ENCODE measurements around the gene LMAN2.

Gene LMAN2, protein sequence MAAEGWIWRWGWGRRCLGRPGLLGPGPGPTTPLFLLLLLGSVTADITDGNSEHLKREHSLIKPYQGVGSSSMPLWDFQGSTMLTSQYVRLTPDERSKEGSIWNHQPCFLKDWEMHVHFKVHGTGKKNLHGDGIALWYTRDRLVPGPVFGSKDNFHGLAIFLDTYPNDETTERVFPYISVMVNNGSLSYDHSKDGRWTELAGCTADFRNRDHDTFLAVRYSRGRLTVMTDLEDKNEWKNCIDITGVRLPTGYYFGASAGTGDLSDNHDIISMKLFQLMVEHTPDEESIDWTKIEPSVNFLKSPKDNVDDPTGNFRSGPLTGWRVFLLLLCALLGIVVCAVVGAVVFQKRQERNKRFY

DNA sequence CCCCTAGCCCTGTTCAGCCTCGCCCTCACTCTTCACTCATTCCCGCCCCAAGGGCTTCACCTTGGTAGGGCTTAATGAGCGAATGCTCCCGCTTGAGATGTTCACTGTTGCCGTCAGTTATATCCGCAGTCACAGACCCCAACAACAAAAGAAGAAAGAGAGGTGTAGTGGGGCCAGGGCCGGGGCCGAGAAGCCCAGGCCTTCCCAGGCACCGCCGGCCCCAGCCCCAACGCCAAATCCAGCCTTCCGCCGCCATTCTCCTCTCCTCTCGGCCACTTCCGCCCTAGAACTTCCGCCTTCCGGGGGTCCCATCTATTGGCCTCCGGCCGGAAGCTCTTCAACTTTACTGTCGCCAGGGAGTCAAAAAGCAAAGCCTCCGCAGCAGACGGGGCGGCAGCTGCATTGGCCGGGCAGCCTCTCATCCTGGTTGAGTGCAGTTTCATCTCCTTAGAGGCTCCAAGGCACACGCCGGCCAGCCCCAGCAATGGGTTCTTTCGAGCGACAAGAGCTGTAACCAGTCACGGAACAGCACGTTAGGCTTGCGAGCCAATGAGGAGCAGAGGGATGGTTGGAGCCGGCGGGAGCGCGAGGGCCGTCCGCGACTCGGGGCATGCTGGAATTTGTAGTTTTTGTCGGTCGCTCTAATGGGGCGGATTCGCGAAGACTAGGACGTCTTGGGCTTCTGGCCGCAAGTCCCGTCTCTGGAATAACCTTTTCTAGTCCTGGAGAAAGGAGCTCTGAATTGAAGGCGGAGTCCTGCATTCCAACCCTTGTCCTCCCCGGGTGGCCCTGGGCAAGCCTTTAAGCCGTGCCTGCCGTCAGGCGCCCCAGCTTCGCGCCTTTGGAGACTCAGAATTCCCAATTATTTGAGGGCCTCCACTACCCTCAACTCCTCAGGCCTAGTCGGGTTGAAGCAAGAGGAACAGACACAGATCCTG, at the start of gene LMAN2:
TSS of gene LMAN2 (minus strand) at position 277 of the 938 bp plus-strand sequence. CDS start at position 256, 21 bp downstream.
- peak; percentile 90 to 94 for DNase-seq

DNA sequence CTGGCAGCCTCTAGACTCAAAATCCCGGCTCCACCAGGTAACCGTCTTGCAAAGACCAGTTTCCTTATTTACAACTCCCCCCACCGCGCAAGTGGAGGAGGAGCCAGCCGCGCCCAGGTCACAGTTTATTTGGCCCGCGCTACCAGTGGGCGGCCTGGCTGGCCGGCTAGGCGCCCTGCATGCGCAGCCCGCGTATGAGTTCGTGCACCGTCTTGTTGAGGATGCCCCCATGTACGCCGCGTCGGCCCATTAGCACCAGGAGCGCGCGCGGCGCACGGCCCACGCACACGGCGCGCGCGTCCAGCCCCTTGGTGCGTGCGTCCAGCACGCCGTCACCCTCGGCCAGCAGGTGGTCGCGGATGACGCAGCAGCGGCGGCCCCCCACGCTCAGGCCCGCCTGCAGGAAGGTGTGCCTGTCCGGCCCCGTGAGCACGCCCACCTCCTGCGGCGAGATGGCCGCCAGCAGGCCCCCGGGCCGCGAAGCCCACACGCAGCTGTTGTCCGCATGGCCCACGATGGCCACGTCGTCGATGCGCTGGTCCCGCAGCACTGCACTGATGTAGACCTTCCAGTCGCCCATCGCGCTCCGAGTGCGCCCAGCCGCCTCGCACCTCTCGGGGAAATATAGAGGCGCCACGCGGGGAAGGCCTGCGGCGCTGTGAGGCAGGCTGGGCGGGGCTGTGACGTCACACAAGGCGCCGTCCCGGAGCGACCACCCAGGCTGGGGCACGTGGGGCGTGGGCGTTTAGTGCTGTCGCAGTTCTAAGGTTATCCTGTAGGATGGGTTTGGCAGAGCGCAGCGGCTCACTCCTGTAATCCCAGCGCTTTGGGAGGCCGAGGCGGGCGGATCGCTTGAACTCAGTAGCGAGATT, 48.8 kb upstream of the LMAN2 start, which contains the start of gene PFN3:
TSS of gene PFN3 (minus strand) at position 665 of the 872 bp plus-strand sequence. CDS start at position 580, 85 bp downstream.
- DNase-seq: no peak

DNA sequence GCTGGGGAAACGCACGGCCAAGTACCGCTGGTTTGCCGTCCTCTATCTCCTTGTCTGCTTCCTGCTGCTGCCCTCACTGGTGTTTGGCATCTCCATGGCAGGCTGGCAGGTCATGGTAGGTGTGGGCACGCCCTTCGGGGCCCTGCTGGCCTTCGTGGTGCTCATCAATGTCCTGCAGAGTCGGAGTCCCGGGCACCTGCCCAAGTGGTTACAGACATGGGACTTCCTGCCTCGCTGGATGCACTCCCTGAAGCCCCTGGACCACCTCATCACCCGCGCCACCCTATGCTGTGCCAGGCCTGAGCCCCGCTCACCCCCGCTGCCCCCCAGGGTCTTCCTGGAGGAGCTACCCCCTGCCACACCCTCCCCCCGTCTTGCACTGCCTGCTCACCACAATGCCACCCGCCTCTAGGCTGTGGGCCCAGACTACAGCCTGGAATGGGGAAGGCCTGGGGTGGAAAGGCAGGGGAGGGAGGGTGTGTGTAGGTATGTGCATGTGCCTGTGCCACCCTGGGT, 46.5 kb upstream of the LMAN2 start:
- no peak for DNase-seq

DNA sequence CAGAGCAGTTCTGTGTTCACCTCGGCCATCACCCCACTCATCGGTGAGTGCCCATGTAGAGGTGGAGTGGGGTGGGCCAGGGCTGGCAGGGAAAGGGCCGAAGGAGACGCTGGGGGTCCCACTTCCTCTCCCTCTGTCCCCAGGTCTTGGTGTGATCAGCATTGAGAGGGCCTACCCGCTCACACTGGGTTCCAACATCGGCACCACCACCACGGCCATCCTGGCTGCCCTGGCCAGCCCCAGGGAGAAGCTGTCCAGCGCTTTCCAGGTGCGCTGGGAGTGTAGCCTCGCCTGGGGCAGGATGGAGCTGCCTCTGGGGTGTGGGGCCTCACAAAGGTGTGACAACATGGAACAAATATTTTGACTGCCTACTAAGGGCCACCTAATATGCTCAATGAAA, 45.3 kb upstream of the LMAN2 start:
- DNase-seq: no peak

DNA sequence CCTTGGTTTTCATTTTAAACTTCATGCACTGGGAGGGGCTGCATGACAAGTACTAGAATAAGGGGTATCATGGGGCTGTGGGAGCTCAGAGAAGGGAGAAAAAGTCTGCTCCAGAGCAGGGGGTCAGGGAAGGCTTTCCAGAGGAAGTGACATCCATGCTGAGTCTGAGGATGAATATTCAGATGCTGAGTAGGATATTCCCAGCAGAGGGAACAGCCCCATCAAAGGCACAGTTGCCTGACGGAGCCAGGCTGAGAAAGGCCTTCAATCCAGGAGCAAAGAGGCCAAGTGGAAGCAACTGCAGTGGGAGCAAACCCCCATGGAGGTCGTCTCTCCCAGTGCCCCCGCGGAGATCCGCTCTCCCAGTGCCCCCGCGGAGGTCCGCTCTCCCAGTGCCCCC, 44.6 kb upstream of the LMAN2 start:
- no peak for DNase-seq

DNA sequence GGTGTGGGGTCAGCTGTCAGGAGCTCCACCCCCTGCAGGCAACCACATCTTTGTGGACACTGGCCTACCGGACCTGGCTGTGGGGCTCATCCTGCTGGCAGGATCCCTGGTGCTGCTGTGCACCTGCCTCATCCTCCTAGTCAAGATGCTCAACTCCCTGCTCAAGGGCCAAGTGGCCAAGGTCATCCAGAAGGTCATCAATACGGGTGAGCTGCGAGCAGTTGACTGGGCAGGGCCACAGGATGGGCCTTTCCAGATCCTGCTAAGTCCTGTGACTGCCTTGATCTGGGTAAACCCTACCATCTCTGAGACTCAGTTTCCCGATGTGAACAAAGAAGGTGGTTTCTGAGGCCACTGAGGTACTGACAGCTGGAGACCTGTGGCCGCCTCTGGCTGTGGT, 42.5 kb upstream of the LMAN2 start:
- DNase-seq: no peak

DNA sequence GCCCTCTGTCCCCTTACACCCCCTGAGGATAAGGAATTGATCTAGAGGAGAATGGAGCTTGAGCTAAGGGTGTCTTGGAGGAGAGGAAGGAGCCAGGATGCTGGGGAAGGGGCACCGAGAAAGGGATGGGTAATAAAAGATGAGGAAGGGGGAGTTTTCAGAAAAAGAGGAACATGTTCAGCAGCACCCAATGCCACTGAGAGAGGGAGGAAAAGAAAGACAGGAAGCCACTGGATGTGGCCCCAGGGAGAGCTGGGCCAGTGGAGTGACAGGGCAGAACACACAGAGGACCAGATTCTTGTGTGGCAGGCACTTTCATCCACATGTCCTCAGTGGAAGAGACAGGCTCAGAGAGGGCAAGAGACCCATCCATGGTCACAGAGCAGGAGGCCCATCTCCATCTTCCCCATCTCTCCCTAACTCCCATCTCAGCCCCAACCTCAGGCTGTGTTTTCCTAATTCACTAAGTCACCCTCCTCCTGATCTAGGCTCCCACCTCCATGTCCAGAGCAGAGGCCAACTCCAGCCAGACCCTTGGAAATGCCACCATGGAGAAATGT, 41.8 kb upstream of the LMAN2 start:
- no peak for DNase-seq

DNA sequence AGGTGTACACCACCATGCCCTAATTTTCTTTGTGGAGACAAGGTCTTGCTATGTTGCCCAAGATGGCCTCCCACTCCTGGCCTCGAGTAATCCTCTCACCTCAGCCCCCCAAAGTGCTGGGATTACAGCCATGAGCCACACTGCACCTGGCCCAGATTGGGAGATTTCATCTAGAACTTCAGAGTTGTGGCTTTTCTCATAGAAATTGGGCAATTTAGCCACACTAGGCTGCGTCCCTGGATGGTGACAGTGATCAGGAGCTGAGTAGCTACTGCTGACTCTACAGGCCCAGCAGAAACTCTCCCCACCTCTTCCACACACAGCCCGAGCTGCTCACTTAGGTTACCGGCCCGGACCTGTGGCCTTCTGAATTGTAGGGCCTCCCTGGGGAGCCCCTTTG, 41.3 kb upstream of the LMAN2 start:
- DNase-seq: no peak

DNA sequence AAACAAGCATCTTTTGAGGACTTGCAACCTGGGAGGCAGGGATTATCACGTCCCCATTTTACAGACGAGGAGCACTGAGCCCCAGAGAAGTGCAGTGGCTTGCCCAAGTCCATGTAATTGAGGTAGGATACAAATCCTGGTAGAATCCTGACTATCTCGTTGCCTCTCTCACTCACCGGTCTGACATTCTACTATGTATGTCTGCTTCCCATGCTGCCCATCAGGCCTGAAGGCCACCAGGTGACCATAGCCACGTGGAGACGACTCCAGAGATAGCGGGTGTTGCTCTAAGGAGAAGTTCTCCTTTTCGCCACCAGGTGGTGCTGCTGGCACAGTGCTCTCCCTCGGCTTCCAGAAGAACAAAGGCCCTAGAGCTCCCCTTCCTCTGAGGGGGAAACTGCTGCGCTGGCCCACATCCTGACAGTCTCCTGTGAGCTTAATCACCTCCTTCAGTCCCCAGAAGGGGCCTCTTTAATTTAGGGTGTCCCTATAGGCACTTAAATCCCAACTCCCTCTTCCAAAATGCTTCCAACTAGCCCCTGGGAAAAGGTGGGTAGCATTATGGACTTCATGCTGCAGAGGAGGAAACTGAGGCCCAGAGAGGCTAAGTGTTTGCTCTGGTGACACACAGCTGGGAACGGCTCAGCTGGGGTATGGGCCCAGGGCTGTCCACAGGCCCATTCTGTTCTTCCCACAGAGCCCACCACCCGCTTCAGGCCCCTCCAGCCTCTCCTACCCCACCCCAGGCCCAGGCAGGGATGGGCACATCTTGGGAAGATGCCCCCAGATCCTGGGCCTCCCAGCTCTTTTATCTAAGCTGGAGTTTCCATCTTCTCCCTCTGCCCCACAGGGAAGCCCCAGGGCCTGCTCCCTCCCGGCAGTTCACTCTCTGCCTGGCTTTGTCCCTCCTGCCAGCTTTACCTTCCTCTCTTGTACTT, 39.2 kb upstream of the LMAN2 start:
- peak; percentile 54 to 71 for DNase-seq

DNA sequence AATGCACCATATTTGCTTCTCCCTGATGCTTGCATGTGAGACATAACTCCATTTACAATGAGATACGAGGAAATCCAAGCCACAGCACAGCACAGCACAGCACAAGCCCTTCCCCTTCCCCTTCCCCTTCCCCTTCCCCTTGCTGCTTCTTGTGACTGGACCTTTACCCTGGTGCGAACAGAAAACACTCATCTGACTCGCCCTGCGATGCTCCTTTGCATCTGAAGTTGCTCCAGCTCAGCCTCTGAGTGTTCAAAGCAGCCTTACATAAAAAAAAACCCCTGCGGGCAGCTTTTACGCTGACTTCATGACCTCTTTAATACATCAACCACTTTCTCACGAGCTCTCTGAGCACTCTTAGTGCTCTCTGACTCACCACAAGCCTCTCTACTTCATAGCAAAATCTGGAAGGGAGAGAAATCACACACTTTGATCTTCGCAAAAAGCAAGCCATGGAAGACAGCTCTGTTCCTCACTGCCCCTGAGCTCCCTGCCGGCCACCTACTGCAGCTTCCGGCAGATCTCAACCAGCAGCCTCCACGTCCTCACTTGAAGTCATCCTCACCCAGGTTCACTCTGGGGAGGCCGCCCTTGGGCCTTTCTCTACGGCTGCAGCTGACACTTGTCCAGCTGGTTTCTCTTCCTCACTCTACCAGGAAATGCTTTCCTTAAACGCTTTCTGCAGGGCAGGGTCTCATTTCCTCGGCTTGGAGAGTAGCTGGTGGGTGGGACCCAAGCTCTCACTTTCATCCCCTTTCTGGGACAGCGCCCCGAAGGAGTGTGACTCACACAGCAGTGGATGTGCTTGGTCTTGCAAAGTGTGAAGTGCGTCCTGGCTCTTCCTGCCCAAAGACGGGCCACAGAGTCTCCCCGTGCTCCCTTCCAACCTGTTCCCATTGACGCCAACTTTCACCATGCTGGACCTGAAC, 38.0 kb upstream of the LMAN2 start:
- DNase-seq: no peak

DNA sequence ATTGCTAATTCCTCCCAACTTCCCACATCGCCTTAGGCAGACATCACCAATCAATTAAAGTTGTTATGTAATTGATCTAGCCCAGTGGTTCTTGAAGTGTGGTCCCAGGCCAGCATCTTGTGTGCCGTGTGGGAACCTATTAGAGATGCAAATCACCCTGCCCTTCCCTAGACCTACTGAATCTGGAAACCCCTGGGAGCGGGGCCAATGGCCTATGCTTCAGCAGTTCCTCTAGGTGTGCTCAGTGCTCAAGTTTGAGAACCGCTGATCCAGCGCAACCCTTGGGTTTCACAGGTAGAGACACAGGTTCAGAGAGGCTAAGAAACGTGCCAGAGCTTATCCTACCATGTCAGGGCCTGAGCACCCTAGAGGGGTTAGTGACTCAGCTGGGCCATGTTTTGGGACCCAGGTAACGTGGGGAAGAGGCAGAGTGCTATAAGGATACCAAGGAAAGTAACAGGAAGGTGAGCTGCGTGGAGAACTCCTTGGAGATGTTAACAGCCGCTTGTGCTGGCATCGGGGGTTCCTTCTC, 37.1 kb upstream of the LMAN2 start:
- no peak for DNase-seq

DNA sequence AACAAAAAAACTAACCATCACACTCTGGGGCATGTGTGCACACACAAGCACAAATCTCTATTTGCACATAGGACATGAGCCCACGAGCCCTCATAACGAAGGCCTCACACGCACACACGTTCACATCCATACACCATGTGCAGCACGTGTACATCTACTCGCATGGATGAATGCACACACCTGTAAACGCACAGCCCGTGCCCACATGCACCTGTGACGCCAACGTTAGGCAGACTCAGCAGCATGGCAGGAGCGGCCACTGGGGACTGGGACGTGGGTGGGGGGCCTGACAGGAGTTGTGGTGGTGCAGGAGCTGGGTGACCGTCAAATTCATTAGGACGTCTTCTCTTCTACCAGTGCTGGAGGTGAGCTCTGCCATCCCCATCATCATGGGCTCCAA, 35.9 kb upstream of the LMAN2 start:
- DNase-seq: no peak

DNA sequence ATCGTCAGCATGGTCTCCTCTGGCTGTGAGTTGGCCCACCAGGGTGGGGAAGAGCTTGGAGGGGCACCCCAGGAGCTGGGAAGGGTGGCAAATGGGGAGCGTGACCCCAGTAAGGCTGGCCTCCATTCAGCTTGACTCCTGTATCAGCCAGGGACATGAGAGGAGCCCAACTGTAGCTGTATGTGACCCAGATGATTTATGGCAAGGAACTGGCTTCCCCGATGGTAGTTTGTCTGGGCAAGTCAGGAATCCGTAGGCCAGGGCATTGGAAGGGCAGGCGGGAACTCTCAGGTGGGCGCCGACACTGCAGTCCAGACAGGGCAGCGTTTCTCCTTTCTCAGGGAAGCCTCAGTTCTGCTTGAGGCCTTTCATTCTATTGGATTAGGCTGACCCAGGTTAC, 35.1 kb upstream of the LMAN2 start:
- no peak for DNase-seq

DNA sequence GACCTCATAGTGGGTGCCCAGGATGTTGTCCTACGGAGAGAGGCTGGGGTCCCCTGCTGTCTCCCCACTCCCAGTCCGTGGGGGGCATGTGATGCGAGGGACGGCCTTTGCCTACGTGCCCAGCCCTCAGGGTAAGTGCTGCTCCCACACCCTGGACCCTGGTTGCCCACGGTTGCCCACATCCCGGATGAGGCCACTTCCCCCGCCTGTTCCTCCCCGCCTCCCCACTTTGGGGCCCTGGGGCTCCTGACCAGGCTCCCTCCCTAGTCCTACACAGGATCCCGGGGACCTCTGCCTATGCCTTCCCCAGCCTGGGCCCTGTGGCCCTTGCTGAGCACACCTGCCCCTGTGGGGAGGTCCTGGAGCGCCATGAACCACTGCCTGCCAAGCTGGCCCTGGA, 34.3 kb upstream of the LMAN2 start:
- DNase-seq: no peak

DNA sequence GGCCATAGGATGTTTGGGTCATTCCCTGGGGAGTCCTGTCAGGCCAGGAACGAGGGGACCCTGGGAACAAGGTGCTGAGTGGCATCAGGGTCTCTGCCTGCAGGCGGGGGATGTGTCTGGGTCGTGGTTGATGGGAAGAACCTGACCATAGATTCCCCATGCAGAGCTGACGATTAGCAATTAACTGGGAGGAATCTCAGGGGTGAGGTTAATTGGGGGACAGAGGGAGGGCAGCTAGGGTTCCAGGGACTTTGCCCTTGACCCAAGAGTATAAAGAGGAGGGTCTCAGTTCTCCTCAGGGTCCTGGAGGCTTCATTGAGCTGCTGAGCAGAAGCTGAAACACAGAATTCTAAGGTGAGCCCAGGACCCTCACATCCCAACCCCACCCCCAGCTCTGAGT, 32.7 kb upstream of the LMAN2 start, which contains the start of gene SLC34A1:
TSS of gene SLC34A1 (plus strand) at position 301 of the 400 bp plus-strand sequence. CDS start 1,308 bp downstream, outside the sequence.
- DNase-seq: no peak

DNA sequence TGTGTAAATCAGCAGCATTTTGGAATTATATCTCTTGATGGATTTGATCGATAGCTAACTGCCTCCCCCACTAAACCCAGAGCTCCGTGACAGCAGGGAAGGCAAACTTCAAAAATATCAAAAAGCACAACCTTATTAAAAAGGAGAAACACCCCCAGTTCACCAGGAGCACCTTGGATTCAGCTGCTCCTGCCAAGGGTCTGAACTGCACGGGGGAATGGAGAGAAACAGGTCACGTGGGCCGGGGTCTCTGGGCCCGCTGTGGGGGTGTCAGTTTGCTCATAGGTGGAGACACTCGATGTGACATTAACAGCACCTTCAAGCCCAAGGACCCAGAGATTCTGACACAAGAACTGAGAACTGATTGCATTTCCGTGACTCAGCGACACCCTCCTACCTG, 31.7 kb upstream of the LMAN2 start:
- DNase-seq: no peak

DNA sequence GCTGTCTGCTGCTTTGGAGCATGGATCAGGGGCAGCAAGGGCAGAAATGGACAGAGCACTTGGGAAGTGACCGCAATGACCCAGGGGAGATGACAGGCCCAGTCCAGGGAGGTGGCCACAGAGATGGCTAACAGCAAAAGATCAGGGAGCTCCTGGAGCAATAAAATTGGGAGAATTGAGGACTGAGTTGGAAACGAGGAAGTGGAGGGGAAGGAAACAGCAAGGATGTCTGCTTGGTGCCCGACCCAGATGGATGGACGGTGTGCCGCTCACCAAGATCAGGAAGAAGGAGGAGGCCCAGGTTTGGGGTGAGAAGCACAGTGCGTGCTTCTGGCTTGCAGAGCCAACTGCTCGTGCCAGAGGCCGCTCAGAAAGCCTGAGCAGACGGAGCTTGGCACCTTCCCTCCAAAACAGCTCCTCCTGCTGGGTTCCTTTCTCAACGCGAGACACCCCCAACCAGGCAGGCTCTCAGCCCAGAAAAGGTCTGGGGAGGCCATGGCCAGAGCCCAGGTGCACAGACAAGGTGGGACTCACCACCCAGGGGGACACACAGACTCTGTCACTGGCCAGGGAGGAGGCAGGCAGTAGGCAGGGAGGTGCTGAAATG, 31.1 kb upstream of the LMAN2 start:
- peak in 1 of 2 donors; percentile 39 for DNase-seq

DNA sequence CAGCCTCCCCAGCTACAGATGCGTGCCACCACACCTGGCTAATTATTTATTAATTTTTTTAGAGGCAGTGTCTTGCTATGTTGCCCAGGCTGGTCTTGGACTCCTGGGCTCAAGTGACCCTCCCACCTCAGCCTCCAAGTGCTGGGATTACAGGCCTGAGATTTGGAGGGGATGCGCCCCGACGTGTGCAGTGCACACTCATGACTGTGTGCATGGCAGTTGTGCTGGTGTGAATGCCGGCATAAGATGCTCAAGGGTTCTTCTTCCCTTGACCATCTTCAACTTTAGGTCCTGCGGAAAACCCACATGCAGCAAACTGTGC, 29.3 kb upstream of the LMAN2 start:
- DNase-seq: no peak
